ENCODE results near the gene GABBR2. TPM values are rescaled to one million over a fixed set of nuclear protein-coding genes. Genes with fewer than 3 reads are reported as not detected.

Gene GABBR2
- total and polyA plus RNA-seq, 8 donors = 0.41 to 2.3 (median 0.79) TPM

DNA sequence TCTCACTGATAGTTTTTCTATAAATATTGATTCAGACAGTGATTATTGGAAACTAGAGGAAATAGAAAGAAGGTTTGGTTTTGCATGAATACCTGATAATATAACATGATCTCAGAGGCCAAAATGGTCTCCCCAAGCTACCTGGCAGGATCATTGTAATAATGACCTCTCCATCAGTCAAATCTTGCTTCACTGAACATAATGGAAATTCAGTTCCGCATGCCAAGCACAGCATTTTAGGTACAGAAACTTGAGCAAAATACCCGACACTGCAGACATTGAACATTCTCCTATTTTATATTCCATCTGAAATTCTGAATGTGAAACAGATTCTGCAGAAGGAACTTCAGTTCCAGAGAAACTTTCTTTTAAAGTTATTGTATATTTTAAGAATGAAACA, 444.2 kb downstream of the GABBR2 start:
- Histone ChIP-seq H3K27ac (no peak overlapping the region), H3K27me3 (no peaks in the 10 kb centered on the region), H3K36me3 (no peaks in the 10 kb centered on the region), H3K9me3 (no peaks in the 10 kb centered on the region), H3K4me3 (no peak overlapping the region), H3K4me1 (no peaks in the 10 kb centered on the region)
- intact Hi-C loops (cut with DNase I) = loop anchor here in 1 of 2 donors (5.0 to 10.0 kb wide), 2 partner anchors 57 to 190 kb away; no protein-coding TSS in a partner anchor
- TF ChIP-seq, protein P1, sequence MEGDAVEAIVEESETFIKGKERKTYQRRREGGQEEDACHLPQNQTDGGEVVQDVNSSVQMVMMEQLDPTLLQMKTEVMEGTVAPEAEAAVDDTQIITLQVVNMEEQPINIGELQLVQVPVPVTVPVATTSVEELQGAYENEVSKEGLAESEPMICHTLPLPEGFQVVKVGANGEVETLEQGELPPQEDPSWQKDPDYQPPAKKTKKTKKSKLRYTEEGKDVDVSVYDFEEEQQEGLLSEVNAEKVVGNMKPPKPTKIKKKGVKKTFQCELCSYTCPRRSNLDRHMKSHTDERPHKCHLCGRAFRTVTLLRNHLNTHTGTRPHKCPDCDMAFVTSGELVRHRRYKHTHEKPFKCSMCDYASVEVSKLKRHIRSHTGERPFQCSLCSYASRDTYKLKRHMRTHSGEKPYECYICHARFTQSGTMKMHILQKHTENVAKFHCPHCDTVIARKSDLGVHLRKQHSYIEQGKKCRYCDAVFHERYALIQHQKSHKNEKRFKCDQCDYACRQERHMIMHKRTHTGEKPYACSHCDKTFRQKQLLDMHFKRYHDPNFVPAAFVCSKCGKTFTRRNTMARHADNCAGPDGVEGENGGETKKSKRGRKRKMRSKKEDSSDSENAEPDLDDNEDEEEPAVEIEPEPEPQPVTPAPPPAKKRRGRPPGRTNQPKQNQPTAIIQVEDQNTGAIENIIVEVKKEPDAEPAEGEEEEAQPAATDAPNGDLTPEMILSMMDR (IDR thresholded peaks at IDR 0.05) = no peak
- DNase-seq = no peak
- ATAC-seq = no peak

DNA sequence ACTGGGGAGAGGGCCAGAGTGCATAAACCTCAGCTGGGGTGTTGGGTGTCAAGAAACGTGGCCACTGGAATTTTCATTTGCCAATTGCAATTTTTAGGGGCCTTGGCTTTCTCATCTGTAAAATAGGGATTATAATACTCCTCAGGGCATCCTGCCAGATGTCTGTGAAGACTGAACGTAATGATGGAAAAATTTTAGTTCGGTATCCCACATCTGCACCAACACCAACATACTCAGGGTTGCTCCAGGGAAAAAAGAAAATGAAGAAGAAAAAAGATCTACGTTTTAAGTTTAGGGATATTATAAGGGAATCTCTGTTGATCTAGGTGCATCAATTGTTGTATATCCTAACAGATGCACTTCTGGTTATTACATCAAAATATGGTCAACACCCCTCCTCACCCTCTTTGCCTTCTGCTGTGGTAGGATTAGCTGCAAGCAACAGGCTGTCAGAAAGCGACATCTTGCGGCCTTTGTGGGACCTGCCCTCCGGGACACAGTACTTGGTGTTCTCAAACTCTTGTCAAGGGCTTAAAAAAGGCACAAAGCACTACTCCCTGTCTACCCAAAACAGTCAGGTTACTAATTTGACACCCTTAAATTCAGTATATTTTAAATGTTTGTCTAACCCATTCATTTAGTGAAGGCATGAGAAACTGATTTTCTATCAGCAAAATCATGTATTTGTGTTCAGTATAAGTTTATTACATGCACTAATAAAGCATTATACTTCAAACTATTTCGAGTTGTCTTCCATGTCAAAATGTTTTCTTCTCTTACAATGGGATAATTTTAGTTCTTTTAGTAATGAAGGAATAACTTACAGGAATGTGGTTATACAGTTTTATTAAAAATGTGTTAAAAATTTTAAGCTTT, 445.0 kb downstream of the GABBR2 start:
- Histone ChIP-seq H3K27ac (no peak overlapping the region), H3K9me3 (no peaks in the 10 kb centered on the region), H3K36me3 (no peaks in the 10 kb centered on the region), H3K27me3 (no peaks in the 10 kb centered on the region), H3K4me1 (no peaks in the 10 kb centered on the region), H3K4me3 (no peak overlapping the region)
- DNase-seq (peak in 3 of 4 donors; percentile 79 to 91 (median 84)), ATAC-seq (peak; percentile 100)
- intact Hi-C loops (cut with DNase I) = loop anchor here in 1 of 2 donors (5.0 to 10.0 kb wide), 2 partner anchors 56 to 189 kb away; no protein-coding TSS in a partner anchor
- TF ChIP-seq, protein P1 (IDR thresholded peaks at IDR 0.05) = peak; percentile 87 to 93

DNA sequence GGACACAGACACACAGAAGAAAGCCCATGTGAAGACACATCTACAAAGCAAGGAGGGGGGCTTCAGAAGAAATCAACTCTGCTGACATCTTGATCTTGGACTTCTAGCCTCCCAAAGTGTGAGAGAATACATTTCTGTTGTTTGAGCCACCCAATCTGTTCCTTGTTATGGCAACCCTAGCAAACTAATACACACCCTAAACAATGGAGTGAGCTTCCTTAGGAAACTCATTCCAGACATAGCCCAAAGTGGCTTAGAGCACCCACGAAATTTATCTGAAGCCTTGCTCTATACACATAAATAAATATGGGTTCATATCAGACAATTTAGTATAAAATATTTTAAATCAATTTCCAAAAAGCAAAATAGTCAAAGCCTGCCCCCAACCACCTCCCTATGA, 445.7 kb downstream of the GABBR2 start:
- Histone ChIP-seq H3K9me3 (no peaks in the 10 kb centered on the region), H3K4me3 (no peak overlapping the region), H3K27me3 (no peaks in the 10 kb centered on the region), H3K27ac (no peak overlapping the region), H3K36me3 (no peaks in the 10 kb centered on the region), H3K4me1 (no peaks in the 10 kb centered on the region)
- intact Hi-C loops (cut with DNase I) = loop anchor here in 1 of 2 donors (5.0 to 10.0 kb wide), 2 partner anchors 56 to 188 kb away; no protein-coding TSS in a partner anchor
- TF ChIP-seq, protein P1 (IDR thresholded peaks at IDR 0.05) = no peak
- ATAC-seq = peak; percentile 16
- no peak for DNase-seq

GRCh38 chr9:98262056-98262455, 446.7 kb downstream of the GABBR2 start:
- TF ChIP-seq, protein P1 (IDR thresholded peaks at IDR 0.05) = no peak
- Histone ChIP-seq H3K4me1 (peaks cover 0 to 3% of the 10 kb centered on the region in 2 donors), H3K4me3 (no peak overlapping the region), H3K27me3 (no peaks in the 10 kb centered on the region), H3K9me3 (no peaks in the 10 kb centered on the region), H3K27ac (no peak overlapping the region), H3K36me3 (no peaks in the 10 kb centered on the region)
- no peak for DNase-seq
- ATAC-seq = no peak
- intact Hi-C loops (cut with DNase I) = loop anchor here in 1 of 2 donors (5.0 to 10.0 kb wide), 2 partner anchors 55 to 187 kb away; no protein-coding TSS in a partner anchor

DNA sequence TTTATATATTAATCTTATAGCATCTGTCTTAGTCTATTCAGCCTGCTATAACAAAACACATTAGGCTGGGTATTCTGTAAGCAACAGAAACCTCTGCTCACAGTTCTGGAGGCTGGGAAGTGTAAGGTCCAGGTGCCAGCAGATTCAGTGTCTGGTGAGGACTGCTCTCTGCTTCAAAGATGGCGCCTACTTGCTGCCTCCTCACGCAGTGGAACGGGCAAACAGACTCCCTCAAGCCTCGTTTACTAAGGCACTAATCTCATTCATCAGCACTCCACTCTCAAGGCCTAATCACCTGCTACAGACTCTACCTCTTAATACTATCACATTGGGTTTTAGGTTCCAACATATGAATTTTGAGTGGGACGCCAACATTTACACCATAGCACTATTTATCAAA, 448.1 kb downstream of the GABBR2 start:
- ATAC-seq = no peak

More for the DNA sequence above, 448.1 kb downstream of the GABBR2 start:
- Histone ChIP-seq H3K27me3 (no peaks in the 10 kb centered on the region), H3K9me3 (no peaks in the 10 kb centered on the region), H3K4me3 (no peak overlapping the region), H3K27ac (no peak overlapping the region), H3K4me1 (peaks cover 5 to 9% of the 10 kb centered on the region in 2 donors), H3K36me3 (no peaks in the 10 kb centered on the region)
- TF ChIP-seq, protein P1 (IDR thresholded peaks at IDR 0.05) = no peak
- intact Hi-C loops (cut with DNase I) = loop anchor here in 1 of 2 donors (5.0 to 10.0 kb wide), 2 partner anchors 53 to 186 kb away; no protein-coding TSS in a partner anchor
- no peak for DNase-seq

Data from left lung (tissue), 10 donors.